ENCODE measurements around the gene MAP3K3.

Gene MAP3K3

GRCh38 chr17:63622574-63623390, 565 bp downstream of the MAP3K3 start:
- peak in 42 of 56 donors; percentile 5 to 75 (median 46) for DNase-seq

DNA sequence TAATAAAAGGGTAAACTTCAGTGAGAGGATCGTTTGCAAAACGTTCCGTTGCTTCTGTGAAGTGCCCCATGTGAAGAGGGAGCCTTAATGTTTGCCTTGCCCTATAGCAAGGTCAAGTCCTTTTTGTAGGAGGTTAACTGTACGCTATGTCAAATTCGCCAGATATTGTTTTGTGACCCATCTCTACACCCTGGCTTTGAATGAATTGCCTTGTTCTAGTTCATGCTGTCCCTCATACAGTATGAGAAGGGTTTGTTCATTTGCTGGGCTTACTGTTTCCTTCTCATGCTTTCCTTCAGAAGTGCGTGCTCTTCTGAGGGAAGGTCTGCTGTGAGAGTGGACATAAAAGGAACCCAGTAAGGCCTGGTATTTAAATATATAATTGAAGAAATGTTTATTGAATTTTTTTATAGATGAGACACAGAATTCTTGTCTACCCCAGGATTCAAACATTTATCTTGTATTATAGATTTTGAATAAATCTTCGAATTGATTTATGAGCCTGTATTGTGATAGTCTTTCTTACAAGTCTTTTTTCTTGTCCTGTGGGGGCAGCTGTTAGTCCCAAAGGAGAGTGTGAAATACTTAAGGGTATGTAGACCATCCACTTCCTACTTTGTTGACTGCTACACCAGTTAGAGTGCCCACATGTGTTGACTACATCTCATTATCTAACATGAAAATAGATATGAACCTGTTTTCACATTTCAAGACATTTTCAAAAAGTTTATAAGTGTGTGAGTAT, 1.7 kb downstream of the MAP3K3 start:
- DNase-seq, result no peak

GRCh38 chr17:63624531-63624880, 2.3 kb downstream of the MAP3K3 start:
- DNase-seq, result no peak

DNA sequence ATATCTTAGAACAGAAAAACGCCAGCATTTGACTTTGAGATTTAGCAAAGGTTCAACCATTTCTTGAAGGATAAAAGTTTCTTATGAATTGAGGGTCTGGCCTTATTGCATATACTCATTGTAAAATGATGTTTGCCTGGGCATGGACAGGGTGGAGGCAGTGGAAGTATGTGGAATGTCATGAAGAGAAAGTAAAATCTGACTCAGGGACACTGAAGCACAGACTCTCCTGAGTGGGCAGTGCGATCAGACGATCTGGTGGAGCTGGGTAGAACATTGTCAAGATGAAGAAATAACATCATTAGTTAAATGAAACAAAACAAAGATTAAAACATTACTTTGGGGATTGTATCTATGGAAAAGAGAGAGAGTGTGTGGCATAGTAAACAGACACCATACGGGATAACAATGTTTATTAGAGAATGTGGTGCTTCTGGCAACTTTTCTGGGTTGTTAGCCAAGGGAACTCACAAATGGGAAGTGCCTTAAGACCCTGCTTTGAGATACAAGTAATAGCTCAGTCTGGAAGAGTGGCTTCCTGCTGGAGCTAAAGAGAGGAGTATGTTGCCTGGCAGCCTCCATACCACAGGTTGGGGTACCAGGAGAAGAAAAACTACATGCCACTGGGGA, 4.4 kb downstream of the MAP3K3 start:
- DNase-seq, result no peak

DNA sequence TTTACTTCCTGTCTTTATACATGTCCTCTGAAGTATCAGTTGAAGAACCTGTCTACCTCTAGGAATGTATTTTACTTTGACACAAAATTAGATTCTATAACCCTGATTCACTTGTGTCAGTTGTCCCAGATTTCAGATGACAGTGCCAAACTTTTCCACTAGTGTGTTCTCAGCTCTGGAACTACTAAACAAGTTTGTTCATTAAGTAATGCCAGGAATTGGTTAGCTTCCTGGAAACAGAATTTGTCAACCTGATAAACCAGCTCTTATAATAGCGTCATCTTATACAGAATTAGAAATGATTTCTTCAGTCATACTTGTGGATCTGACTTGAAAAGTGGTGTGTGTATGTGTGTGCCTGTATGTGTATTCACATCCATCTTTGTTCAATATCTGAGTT, 7.4 kb downstream of the MAP3K3 start:
- no peak for DNase-seq

- no peak for DNase-seq
Observed at GRCh38 chr17:63631062-63631461, 8.8 kb downstream of the MAP3K3 start.

GRCh38 chr17:63631626-63632025, 9.4 kb downstream of the MAP3K3 start:
- DNase-seq, result no peak

- DNase-seq, result no peak
Observed at GRCh38 chr17:63633742-63634141, 11.5 kb downstream of the MAP3K3 start.

DNA sequence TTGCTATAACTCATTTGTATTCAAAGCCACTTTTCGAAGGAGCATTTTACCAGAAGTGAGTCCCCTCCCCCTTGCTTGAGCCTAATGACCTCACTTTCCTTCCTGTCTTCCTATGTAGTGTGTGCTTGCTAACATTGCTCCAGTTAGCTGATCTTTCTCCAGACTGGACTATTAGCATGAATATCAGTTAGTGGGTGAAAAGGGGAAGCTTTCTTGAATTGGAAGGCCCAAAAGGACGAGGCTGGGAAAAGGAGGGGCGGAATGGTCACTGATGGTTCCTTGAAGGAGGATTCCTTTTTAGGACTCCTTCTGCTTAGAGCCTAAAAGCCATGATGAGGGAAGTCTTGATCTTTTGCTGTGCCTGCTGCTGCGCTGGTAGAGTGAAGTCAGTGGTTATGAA, 11.9 kb downstream of the MAP3K3 start:
- DNase-seq, result no peak

DNA sequence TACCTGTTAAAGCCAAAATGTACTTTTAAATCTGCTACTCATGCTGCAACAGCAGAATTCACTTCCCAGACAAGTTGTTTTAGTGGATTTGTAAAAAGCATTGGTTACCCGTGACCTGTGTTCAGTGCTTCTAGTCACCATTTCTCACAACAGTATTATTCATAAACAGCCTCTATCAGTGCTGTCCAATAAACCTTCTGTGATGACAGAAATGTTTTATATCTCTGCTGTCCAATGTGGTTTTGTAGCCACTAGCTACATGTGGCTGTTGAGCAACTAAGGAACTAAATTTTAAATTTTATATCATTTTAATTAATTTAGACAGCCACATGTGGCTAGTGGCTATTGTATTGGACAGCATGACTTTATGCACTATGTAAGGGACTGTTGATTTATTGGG, 12.6 kb downstream of the MAP3K3 start:
- no peak for DNase-seq

DNA sequence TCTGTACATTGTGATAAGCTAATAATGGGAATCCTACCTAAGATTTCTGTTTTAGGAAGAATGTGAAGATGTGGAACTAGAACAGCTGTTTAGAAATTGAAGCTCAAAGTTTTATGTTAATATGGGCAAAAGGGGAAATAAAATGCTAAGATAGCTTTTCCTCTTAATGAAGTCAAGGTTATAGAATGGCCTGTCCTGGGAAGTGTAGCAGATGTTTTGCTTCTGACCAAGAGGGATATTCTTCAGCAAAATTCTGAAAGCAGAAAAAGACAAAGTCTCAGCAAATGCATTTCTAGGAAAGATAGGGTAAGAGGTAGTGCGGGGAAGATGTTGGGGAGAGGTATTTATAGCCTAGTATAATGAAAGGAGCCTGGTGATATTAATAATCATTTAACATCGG, 13.1 kb downstream of the MAP3K3 start:
- DNase-seq, result no peak

DNA sequence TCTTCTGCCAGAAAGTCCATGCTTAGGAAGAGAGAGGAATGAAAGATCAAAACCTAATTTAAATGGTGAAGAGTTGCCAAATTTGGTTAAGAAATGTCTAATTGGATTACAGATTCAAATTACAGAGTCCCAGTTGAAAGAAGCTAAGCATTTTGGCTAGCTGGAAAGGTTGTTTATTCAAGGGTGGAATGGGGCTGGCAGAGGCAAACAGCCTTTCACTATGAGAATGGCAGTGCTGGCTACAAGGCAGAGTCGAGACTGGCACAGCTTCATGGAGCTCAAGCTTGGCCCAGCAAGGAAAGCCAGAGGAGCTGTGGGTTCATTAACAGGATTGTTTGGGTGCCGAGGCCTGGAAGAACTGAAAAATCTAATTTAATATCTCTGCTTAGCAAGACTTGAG, 13.6 kb downstream of the MAP3K3 start:
- peak in 40 of 56 donors; percentile 1 to 80 (median 28) for DNase-seq

DNA sequence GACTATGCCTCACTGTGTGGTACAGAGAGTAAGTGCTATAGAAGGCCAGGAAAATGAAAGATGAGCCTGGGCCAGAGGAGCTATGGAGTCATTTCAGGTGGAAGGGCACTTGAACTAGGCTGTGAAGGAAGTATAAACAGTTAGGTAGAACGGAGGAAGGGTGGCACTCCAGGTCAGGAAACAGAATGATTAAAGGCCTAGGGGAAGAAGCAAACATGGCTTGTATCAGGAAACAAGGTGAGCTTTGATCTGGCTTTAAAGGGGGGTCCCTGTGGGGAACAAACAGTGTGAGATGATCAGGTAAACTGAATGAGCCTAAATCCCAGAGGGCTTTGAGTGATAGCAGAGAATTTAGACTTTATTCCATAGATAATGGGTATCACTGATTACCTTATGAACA, 16.9 kb downstream of the MAP3K3 start:
- DNase-seq, result no peak

GRCh38 chr17:63640038-63640437, 17.8 kb downstream of the MAP3K3 start:
- no peak for DNase-seq

- peak in 19 of 56 donors; percentile 6 to 73 (median 20) for DNase-seq
Observed at GRCh38 chr17:63641692-63642448, 19.7 kb downstream of the MAP3K3 start.

DNA sequence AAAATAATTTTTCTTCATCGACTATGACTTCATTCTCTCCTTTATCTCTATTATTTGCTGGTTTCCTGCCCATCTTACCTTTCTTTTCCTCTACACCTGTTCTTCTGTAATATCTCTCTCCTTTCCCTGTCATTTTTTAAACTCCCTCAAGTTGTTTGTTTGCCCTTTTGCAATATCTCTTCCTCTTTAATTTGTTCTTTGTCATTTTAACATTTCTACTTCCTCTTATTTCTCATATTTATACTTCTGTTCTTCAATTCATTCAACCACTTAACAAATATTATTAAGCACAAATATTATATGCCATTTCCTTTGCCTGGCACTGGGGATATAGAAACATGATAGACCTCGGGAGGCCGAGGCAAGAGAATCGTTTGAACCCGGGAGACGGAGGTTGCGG, 22.6 kb downstream of the MAP3K3 start:
- DNase-seq, result no peak

DNA sequence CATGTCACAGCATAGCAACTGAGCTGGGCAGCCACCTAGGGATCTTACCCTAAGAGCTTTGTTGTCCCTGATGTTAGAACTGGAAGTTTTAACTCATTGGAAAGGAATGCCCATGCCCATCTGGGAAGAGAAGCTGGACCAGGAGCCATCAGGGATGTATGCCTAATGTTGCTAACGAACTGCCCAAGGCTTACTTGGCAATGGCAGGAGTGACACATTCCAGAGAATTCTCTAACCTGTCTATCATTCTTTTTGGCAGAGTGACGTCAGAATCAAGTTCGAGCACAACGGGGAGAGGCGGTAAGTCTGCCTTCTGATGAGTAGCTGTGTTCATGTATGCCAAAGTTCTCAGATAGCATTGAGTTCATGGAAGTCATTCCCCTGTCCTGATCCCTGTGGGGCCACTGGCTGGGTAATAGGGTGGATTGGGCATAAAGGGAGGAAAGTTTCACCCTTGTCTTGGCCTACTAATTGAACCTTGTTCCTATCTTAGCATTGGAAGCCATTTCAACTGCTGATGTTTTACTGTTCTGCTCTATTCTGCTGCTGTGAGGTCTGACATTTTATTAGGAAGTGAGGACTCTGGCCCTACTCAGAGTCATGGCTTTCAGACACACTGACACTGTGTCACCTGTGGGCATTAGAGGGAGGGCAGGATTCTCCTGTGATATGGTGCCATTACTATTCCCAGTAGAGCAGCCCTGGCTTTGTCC, 23.7 kb downstream of the MAP3K3 start:
- DNase-seq, result no peak

DNA sequence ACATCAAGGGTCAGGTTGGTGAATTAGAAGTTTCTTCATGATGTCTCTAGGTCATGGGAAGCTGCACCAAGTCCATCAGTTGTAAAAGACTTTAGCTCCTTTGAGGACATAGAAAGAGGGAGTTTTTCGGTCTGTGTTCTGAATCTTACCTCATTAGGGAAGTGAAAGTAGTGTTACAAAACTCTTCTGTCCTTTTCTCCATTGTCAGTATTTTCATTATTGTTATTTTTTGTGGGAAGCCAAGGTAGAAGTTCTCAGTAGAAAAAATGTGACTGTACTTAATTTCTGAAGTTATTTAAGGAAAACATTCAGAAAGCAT, 24.2 kb downstream of the MAP3K3 start:
- no peak for DNase-seq

- no peak for DNase-seq
Observed at GRCh38 chr17:63647065-63647725, 25.0 kb downstream of the MAP3K3 start.

DNA sequence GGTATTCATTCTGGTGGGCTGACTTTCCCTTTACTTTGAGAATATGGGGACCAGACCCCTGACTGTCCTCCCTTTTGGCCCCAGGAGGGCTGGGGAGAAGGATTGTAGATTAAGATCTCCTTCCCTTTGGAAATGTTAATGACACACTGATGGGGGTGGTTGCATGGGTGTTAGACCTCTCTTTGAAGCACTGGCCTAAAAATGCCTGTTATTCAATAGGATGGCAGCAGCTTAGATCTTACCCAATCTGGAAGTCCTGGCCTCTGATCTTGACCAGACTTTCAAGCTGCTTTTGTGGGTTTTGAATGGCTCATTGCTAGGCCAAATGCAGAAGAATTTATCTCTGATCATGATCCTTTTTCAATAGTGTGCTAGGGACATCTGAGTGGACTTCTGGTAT, 25.7 kb downstream of the MAP3K3 start:
- DNase-seq, result no peak

DNA sequence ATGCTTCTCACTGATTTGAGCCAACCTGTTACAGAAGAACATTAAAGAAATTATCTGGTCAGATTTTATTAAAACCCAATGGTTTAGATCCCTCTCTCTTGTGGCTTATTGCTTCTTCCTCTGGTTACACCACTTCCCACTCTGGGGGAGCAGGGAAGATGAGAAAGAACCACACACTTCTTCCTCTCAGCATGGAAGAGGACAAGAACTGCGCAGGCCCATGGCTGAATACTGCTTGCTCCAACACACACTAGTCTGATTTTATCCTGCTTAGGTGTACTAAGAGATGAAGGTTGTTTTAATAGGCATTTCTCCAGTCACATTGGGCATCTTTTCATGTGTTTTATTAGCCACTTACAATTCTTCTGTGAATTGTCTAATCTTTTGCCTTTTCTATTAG, 27.6 kb downstream of the MAP3K3 start:
- DNase-seq, result peak in 1 of 56 donors; percentile 4
